Right lobe of liver (tissue), 6 donors: ENCODE data around the gene SYT17. TPM values are rescaled to one million over a fixed set of nuclear protein-coding genes. Genes with fewer than 3 reads are reported as not detected.

ENCODE experiments used
- ATAC-seq, 4 donors: fragments of 200-7000 bp; cut with Tn5 transposase; one replicate each; pipeline ENCODE4 v1.9.1; 2020; ENCODE audit warnings: mild to moderate bottlenecking in 4 of 4, moderate library complexity in 4 of 4
- DNase-seq, 3 donors: peaks; one replicate each; pipeline ENCODE4 v3.0.0-alpha.2; 2020
- H3K27ac ChIP-seq, 3 donors: fragments of 200-600 bp; one replicate each; pipeline ENCODE4 v1.8.0; 2022
- H3K27me3 ChIP-seq, 2 donors: fragments of 200-600 bp; one replicate each; pipeline ENCODE4 v1.8.0; 2022
- H3K36me3 ChIP-seq, 4 donors: fragments of 200-600 bp; sonication (generic) in 1 of 4; one replicate each; pipeline versions ENCODE4 v1.5.1 to v1.8.0; 2017 to 2022; ENCODE audit warnings: control low read depth in 1 of 4
- H3K4me1 ChIP-seq, 4 donors: fragments of 200-600 bp; sonication (generic) in 1 of 4; one replicate each; pipeline versions ENCODE4 v1.5.1 to v1.8.0; 2017 to 2022; ENCODE audit warnings: control low read depth in 1 of 4
- H3K4me3 ChIP-seq, 3 donors: fragments of 200-600 bp; one replicate each; pipeline ENCODE4 v1.8.0; 2022
- H3K9me3 ChIP-seq, 4 donors: fragments of 200-600 bp; sonication (generic) in 1 of 4; one replicate each; pipeline versions ENCODE4 v1.5.1 to v1.8.0; 2017 to 2022; ENCODE audit warnings: control low read depth in 1 of 4
- CTCF ChIP-seq, 4 donors: fragments of 200-600 bp in 3 of 4; fragments of 450-650 bp in 1 of 4; IDR thresholded peaks; one replicate each; pipeline versions ENCODE4 v1.5.1 to v1.8.0; 2016 to 2022; ENCODE audit warnings: antibody characterized with exemption in 4 of 4, mild to moderate bottlenecking in 2 of 4
- POLR2A ChIP-seq: fragments of 450-650 bp; IDR thresholded peaks from one replicate; pipeline ENCODE4 v1.6.1; 2017; ENCODE audit warnings: antibody characterized with exemption, mild to moderate bottlenecking
- WGBS: methylation state at CpG from one replicate; pipeline ENCODE4 v1.1.6; 2018; ENCODE audit warnings: low coverage, low lambda C conversion rate; ENCODE audit not compliant: insufficient coverage; ENCODE audit errors: missing lambda C conversion rate; 5-methylcytosine and 5-hydroxymethylcytosine counted together
- intact Hi-C, 2 donors: fragments of 100-400 bp; cut with DNase I; formaldehyde crosslinking; loops; one replicate each; pipeline versions ENCODE4 v1.11.2 to v1.14.1; 2022
- total RNA-seq, 6 experiments: library from RNA; depleted of rRNA in 2 of 6; stranded (reverse); fragments of >200 nt in 2 of 6; fragmentation: NEBNext Ultra II Directional in 3 of 6; extraction: Animal tissue kit (Norgen Biotek cat#: 25700) in 3 of 6; gene quantifications; one replicate each; pipeline versions ENCODE4 v1.1.0 to v1.2.4, GENCODE V29; 2016 to 2023
- donor health status: DM: no; HTN: yes; CAD: no.
- donor health status: DM: no; HTN: no; CAD: no.
- donor health status: DM: no; HTN: no; CAD: no.
- donor health status: DM: no; HTN: yes; CAD: no.
- donor health status: DM: no; HTN: yes; CAD: no.

Gene SYT17
- total RNA-seq, 6 experiments from 2014 or later = 8.2 to 14.1 (median 9.5) TPM

GRCh38 chr16:19166500-19166899, 1.5 kb upstream of the SYT17 start:
- H3K4me3 ChIP-seq = no peak overlapping the region
- DNase-seq = no peak
- WGBS = 76% methylated on average over 2 of the region's 2 CpGs
- no peaks in the 10 kb centered on the region for H3K4me1 ChIP-seq
- no peak for ATAC-seq
- intact Hi-C loops = loop anchor here (5.0 kb wide), 2 partner anchors 206 to 211 kb away; no protein-coding TSS in a partner anchor
- no peaks in the 10 kb centered on the region for H3K36me3 ChIP-seq
- H3K9me3 ChIP-seq = no peaks in the 10 kb centered on the region
- no peak overlapping the region for H3K27ac ChIP-seq
- TF ChIP-seq CTCF (IDR thresholded peaks at IDR 0.05) = no peak
- TF ChIP-seq POLR2A = no peak
- H3K27me3 ChIP-seq = no peaks in the 10 kb centered on the region

- Histone ChIP-seq H3K36me3 (no peaks in the 10 kb centered on the region), H3K27me3 (no peaks in the 10 kb centered on the region), H3K9me3 (no peaks in the 10 kb centered on the region), H3K4me3 (peak overlapping the region; percentile 58 to 85 (median 83)), H3K27ac (peak overlapping the region; percentile 19 to 62 (median 33)), H3K4me1 (no peaks in the 10 kb centered on the region)
- ATAC-seq (peak; percentile 57 to 75 (median 71)), DNase-seq (peak; percentile 55 to 68 (median 66))
- intact Hi-C loops = loop anchor here (5.0 kb wide), 2 partner anchors 204 to 209 kb away; no protein-coding TSS in a partner anchor
- under 1% methylated on average over 38 of the region's 68 CpGs for WGBS
- TF ChIP-seq CTCF (IDR thresholded peaks at IDR 0.05) (no peak), POLR2A (no peak)
These were observed 486 bp downstream of the SYT17 start for GRCh38 chr16:19168371-19169081.

- DNase-seq (no peak), ATAC-seq (no peak)
- Histone ChIP-seq H3K36me3 (no peaks in the 10 kb centered on the region), H3K4me3 (peak overlapping the region; percentile 58 to 85 (median 83)), H3K27me3 (no peaks in the 10 kb centered on the region), H3K4me1 (no peaks in the 10 kb centered on the region), H3K27ac (no peak overlapping the region), H3K9me3 (no peaks in the 10 kb centered on the region)
- WGBS = 13% methylated on average over 8 of the region's 19 CpGs
- TF ChIP-seq CTCF (IDR thresholded peaks at IDR 0.05) = no peak
- no peak for TF ChIP-seq POLR2A
- intact Hi-C loops = loop anchor here (5.0 kb wide), 2 partner anchors 203 to 208 kb away; no protein-coding TSS in a partner anchor
These were observed 1.1 kb downstream of the SYT17 start for GRCh38 chr16:19169082-19169639.

- intact Hi-C loops = loop anchor here in 1 of 2 donors (10.0 kb wide), 1 partner anchor 85 kb away; no protein-coding TSS in a partner anchor
- Histone ChIP-seq H3K36me3 (no peaks in the 10 kb centered on the region), H3K4me1 (no peaks in the 10 kb centered on the region), H3K9me3 (no peaks in the 10 kb centered on the region), H3K27ac (no peak overlapping the region), H3K27me3 (no peaks in the 10 kb centered on the region), H3K4me3 (no peak overlapping the region)
- TF ChIP-seq CTCF (IDR thresholded peaks at IDR 0.05) (no peak), POLR2A (no peak)
- WGBS = 75% methylated on average over 6 of the region's 7 CpGs
- DNase-seq = no peak
- ATAC-seq = no peak
These were observed 2.1 kb downstream of the SYT17 start for GRCh38 chr16:19170043-19170655.
